ENCODE measurements around the gene GBX2. TPM values are rescaled to one million over a fixed set of nuclear protein-coding genes. Genes with fewer than 3 reads are reported as not detected.

The GBX2 gene
- polyA plus RNA-seq, 1 experiment = 0.11 TPM

DNA sequence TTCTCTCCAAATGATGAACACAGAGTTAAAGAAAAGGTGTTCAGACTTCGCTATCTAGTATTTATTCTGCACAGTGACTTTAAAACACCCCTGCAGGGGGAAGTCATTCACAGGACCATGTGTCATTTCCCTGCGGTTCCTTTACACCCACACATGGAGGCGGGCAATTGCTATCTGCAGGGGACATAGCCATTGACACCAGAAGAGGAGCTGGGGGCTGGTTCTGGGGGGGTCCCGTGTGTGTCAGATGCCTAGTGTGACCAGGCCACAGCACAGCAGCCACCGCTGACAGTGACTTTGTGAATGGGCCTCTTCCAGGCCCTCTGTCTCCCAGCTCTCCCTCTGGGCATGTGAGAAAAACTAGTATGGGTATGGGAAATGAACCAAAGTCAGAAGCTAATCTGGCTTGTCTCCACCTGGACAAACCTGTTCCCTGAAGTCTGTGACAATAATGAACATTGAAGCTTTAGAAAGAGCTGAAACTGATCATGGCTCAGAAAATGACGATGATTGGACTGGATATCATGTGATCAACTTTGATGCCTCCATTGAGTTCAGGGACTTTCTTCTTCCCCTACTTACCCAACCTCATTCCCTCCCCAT, 7.5 kb upstream of the GBX2 start:
- TF ChIP-seq, protein P1, sequence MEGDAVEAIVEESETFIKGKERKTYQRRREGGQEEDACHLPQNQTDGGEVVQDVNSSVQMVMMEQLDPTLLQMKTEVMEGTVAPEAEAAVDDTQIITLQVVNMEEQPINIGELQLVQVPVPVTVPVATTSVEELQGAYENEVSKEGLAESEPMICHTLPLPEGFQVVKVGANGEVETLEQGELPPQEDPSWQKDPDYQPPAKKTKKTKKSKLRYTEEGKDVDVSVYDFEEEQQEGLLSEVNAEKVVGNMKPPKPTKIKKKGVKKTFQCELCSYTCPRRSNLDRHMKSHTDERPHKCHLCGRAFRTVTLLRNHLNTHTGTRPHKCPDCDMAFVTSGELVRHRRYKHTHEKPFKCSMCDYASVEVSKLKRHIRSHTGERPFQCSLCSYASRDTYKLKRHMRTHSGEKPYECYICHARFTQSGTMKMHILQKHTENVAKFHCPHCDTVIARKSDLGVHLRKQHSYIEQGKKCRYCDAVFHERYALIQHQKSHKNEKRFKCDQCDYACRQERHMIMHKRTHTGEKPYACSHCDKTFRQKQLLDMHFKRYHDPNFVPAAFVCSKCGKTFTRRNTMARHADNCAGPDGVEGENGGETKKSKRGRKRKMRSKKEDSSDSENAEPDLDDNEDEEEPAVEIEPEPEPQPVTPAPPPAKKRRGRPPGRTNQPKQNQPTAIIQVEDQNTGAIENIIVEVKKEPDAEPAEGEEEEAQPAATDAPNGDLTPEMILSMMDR (IDR thresholded peaks at IDR 0.05; ENCODE audit: insufficient read depth, low read depth, low read length) = no peak
- Histone ChIP-seq H3K36me3 (ENCODE audit: control insufficient read depth, insufficient read depth, low read length) (no peaks in the 10 kb centered on the region), H3K27me3 (ENCODE audit: control insufficient read depth, insufficient read depth, low read length) (peaks cover 34% of the 10 kb centered on the region), H3K4me3 (ENCODE audit: low read depth, low read length) (no peak overlapping the region)
- CTCF ChIA-PET = interaction anchor here (0.8 to 15.1 kb wide), 6 partner anchors 21 to 415 kb away, joined by 3 to 198 read pairs (median 4); no protein-coding TSS in a partner anchor
- DNase-seq (ENCODE audit: low read depth) = no peak
- POLR2A ChIA-PET = no interaction called here

DNA sequence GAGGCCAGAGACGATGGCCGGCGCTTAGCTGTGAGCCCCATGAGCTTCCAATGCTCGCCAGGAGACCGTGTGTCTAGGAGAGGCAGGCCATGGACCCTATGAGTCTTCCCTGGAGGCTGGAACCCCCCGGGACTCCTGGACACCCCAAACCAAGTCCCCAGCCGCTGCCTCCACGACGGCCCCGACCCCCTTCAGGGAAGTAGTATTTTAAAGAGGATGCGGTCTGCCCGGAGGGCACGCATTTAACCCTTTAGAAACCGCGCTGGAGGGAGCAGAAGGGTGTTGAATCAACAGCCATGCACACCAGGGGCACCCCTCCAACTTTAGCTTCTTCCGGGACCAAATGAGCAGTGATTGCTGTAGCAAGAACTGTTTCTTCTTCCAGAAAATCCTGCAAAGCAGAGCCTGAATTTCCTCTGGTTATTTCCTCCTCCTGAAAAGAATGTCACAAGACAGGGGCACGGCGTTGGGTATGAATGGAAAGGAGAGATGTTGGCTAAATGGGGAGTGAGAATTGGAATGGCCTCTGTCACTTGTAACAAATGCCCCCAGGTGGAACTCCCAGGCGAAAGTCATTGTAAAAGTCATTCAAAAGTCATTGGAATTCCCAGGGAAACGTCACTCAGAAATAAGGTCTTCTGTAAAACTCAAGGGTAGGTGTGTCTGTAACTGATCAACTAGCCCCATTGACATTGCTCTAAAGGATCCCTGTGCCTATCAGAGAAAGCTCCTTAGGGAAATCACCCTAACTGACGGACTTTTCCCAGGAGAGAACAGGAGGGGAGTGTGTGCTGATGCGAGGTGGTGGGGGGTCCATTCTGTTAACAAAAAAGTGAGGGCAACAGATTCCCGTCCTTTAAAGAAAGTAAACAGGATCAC, 5.8 kb upstream of the GBX2 start:
- DNase-seq (ENCODE audit: low read depth) = no peak
- CTCF ChIA-PET = interaction anchor here (0.8 to 15.1 kb wide), 2 partner anchors 8 to 393 kb away, joined by 3 to 198 read pairs; no protein-coding TSS in a partner anchor

DNA sequence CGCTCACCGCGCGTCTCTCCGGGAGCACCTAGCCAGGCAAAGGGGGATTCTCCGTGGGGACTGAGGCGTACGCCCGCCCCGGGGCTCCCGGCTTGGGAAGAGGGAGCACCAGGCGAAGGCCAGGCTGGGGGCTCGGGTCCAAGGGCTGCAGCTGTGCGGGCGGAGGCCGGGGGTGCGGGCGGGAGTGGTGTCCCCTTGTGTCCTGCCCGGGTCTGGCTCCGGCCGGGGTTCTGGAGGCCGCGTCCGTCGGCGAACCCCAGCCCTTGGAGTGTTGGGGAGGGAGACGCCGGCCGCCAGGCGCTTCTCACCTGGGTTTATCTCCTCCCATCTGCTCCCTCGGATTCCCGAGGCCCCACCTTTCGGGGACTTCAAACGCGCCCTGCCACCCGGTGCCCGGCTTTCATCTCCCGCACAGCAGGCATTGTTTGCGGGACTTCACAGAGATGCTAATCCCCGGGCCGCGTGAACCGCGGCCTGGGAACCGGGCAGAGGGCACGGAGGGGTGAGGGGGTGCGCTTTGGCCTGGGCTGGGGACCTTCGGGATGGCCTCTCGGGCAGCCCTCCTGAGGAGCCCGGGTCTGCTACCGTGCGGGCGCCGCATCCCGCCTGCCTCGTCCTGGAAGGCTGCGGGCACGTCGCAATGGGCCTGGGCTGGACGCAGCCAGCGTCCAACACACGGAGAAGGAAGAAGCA, 5.0 kb upstream of the GBX2 start:
- peaks cover 52% of the 10 kb centered on the region for H3K27me3 ChIP-seq (ENCODE audit: control insufficient read depth, insufficient read depth, low read length)
- TF ChIP-seq, protein P1 (IDR thresholded peaks at IDR 0.05; ENCODE audit: insufficient read depth, low read depth, low read length) = no peak
- DNase-seq (ENCODE audit: low read depth) = no peak
- no peaks in the 10 kb centered on the region for H3K36me3 ChIP-seq (ENCODE audit: control insufficient read depth, insufficient read depth, low read length)
- ChIA-PET POLR2A (no interaction called here), CTCF (interaction anchor here (0.8 to 15.1 kb wide), 2 partner anchors 9 to 393 kb away, joined by 3 to 198 read pairs; no protein-coding TSS in a partner anchor)
- no peak overlapping the region for H3K4me3 ChIP-seq (ENCODE audit: low read depth, low read length)

More for the DNA sequence above, 5.8 kb upstream of the GBX2 start:
- H3K4me3 ChIP-seq (ENCODE audit: low read depth, low read length) = no peak overlapping the region
- TF ChIP-seq, protein P1 (IDR thresholded peaks at IDR 0.05; ENCODE audit: insufficient read depth, low read depth, low read length) = no peak
- peaks cover 47% of the 10 kb centered on the region for H3K27me3 ChIP-seq (ENCODE audit: control insufficient read depth, insufficient read depth, low read length)
- POLR2A ChIA-PET = no interaction called here
- H3K36me3 ChIP-seq (ENCODE audit: control insufficient read depth, insufficient read depth, low read length) = no peaks in the 10 kb centered on the region

DNA sequence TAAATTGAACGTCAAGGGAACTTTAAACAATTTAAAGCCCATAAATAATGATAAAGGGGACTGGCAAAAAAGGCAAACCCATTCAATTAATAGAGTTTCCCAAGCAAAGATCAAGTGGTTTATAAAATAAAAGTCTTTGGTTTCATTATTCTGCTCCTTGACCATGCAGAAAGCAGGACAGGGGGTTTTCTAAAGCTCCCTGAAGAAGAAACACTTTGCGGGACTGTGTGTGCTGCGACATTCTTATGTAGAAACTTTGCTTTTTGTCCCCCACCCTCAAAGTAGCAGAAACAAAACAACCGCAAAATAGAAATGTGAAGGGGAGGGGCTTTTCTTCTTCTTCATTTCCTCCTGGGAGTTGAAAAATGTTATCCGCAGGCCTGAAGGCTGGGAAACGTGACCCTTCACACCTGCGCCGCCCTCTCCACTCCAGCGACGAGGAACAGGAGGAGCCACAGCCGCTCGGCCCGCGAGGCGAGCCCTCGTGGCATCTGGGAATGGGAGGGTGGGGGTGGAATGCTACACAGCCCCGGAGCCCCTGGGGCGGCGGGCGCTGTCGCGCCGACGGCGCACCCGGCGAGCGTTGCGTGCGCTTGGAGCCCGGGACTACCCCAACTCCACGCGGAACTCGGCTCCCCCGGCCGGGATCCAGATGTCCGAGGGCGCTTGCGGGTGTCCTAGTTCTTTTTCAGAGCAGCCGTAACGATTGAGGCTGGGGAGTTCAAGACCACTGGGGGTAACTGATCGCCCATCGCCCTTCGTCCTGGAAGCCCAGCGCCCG, 4.3 kb upstream of the GBX2 start:
- Histone ChIP-seq H3K4me3 (ENCODE audit: low read depth, low read length) (no peak overlapping the region), H3K36me3 (ENCODE audit: control insufficient read depth, insufficient read depth, low read length) (no peaks in the 10 kb centered on the region), H3K27me3 (ENCODE audit: control insufficient read depth, insufficient read depth, low read length) (peaks cover 52% of the 10 kb centered on the region)
- ChIA-PET CTCF (interaction anchor here (4.9 to 15.1 kb wide), 2 partner anchors 9 to 392 kb away, joined by 21 to 198 read pairs; no protein-coding TSS in a partner anchor), POLR2A (interaction anchor here (0.5 kb wide), 1 partner anchor 10 kb away, joined by 3 read pairs; no protein-coding TSS in a partner anchor)
- TF ChIP-seq, protein P1 (IDR thresholded peaks at IDR 0.05; ENCODE audit: insufficient read depth, low read depth, low read length) = no peak
- DNase-seq (ENCODE audit: low read depth) = no peak

All from BJ (cell line).